ENCODE data around the gene SLC35G3.

DNA sequence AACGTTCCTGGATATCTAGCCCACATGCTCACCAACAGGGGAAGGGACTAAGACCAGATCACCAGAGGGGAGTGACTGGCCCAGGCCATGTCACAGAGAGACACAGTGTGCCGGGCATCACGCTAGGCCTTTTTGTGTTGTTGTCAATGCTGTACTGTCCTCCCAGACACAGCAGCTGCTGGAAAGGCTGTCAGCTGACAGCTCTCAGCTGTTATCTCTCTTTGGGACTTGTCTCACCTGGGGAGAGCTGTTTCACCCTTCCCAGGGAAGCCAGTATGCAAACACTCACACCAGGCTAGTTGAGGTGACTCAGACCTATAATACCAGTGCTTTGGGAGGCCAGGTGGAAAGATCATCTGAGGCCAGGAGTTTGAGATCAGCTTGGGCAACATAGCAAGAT lies 27.1 kb downstream of the SLC35G3 start:
- TF ChIP-seq, protein P1, sequence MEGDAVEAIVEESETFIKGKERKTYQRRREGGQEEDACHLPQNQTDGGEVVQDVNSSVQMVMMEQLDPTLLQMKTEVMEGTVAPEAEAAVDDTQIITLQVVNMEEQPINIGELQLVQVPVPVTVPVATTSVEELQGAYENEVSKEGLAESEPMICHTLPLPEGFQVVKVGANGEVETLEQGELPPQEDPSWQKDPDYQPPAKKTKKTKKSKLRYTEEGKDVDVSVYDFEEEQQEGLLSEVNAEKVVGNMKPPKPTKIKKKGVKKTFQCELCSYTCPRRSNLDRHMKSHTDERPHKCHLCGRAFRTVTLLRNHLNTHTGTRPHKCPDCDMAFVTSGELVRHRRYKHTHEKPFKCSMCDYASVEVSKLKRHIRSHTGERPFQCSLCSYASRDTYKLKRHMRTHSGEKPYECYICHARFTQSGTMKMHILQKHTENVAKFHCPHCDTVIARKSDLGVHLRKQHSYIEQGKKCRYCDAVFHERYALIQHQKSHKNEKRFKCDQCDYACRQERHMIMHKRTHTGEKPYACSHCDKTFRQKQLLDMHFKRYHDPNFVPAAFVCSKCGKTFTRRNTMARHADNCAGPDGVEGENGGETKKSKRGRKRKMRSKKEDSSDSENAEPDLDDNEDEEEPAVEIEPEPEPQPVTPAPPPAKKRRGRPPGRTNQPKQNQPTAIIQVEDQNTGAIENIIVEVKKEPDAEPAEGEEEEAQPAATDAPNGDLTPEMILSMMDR (IDR thresholded peaks at IDR 0.05; ENCODE audit: poor library complexity, severe bottlenecking): no peak
- TF ChIP-seq, protein P2, sequence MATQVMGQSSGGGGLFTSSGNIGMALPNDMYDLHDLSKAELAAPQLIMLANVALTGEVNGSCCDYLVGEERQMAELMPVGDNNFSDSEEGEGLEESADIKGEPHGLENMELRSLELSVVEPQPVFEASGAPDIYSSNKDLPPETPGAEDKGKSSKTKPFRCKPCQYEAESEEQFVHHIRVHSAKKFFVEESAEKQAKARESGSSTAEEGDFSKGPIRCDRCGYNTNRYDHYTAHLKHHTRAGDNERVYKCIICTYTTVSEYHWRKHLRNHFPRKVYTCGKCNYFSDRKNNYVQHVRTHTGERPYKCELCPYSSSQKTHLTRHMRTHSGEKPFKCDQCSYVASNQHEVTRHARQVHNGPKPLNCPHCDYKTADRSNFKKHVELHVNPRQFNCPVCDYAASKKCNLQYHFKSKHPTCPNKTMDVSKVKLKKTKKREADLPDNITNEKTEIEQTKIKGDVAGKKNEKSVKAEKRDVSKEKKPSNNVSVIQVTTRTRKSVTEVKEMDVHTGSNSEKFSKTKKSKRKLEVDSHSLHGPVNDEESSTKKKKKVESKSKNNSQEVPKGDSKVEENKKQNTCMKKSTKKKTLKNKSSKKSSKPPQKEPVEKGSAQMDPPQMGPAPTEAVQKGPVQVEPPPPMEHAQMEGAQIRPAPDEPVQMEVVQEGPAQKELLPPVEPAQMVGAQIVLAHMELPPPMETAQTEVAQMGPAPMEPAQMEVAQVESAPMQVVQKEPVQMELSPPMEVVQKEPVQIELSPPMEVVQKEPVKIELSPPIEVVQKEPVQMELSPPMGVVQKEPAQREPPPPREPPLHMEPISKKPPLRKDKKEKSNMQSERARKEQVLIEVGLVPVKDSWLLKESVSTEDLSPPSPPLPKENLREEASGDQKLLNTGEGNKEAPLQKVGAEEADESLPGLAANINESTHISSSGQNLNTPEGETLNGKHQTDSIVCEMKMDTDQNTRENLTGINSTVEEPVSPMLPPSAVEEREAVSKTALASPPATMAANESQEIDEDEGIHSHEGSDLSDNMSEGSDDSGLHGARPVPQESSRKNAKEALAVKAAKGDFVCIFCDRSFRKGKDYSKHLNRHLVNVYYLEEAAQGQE (IDR thresholded peaks at IDR 0.05; ENCODE audit: borderline replicate concordance): no peak
- no peak for TF ChIP-seq EZH2 (IDR thresholded peaks at IDR 0.05; ENCODE audit: borderline replicate concordance, insufficient read depth, low read length, poor library complexity, severe bottlenecking)
- no peak for TF ChIP-seq POLR2AphosphoS5 (IDR thresholded peaks at IDR 0.05)
- TF ChIP-seq EP300 (conservative IDR thresholded peaks at IDR 0.05; ENCODE audit: poor library complexity, severe bottlenecking): no peak

All from neural cell (in vitro differentiated cells).